HCT116 (cell line): ENCODE data around the gene TRPT1.

Experiments
- CEBPB ChIP-seq: IDR thresholded peaks from 2 replicates; pipeline ENCODE4 v1.6.1; 2012; ENCODE audit warnings: low read depth
- CTCF ChIP-seq, 3 experiments: fragments of 200-600 bp in 1 of 3; sonication (generic) in 1 of 3; IDR thresholded peaks in 2 of 3; conservative IDR thresholded peaks in 1 of 3; 2 replicates each; pipeline ENCODE4 v1.5.1; 2012 to 2017; ENCODE audit warnings: low read depth in 2 of 3, low read length in 2 of 3, antibody characterized with exemption in 1 of 3, borderline replicate concordance in 1 of 3, control low read depth in 1 of 3, mild to moderate bottlenecking in 1 of 3, mixed read lengths in 1 of 3, mixed run types in 1 of 3, moderate library complexity in 1 of 3; ENCODE audit not compliant: insufficient read depth in 1 of 3
- EZH2 ChIP-seq: fragments of 200-600 bp; sonication (generic); IDR thresholded peaks from 2 replicates; pipeline ENCODE4 v1.6.1; 2017; ENCODE audit warnings: antibody characterized with exemption, mixed run types
- MAX ChIP-seq: IDR thresholded peaks from 2 replicates; pipeline ENCODE4 v1.6.1; 2012
- POLR2A ChIP-seq: IDR thresholded peaks from 2 replicates; pipeline ENCODE4 v1.7.0; 2011; ENCODE audit warnings: borderline replicate concordance; ENCODE audit not compliant: insufficient read depth, insufficient read length; ENCODE audit errors: extremely low read depth
- POLR2AphosphoS5 ChIP-seq: IDR thresholded peaks from 2 replicates; pipeline ENCODE4 v1.6.1; 2011; ENCODE audit warnings: mild to moderate bottlenecking, low read depth, low read length, moderate library complexity
- RAD21 ChIP-seq: IDR thresholded peaks from 2 replicates; pipeline ENCODE4 v1.6.1; 2012; ENCODE audit warnings: low read depth, mild to moderate bottlenecking
- YY1 ChIP-seq: IDR thresholded peaks from 2 replicates; pipeline ENCODE4 v1.6.1; 2011; ENCODE audit warnings: low read length, low read depth, moderate library complexity, mild to moderate bottlenecking; ENCODE audit not compliant: insufficient replicate concordance; ENCODE audit errors: extremely low read depth
- ZBTB33 ChIP-seq: IDR thresholded peaks from 2 replicates; pipeline ENCODE4 v1.6.1; 2011; ENCODE audit warnings: mild to moderate bottlenecking, low read length, moderate library complexity; ENCODE audit not compliant: insufficient replicate concordance; ENCODE audit errors: extremely low read depth
- ZNF274 ChIP-seq: fragments of 200-500 bp; sonication (Bioruptor generic); IDR thresholded peaks from 2 replicates; pipeline ENCODE4 v1.6.1; 2014; ENCODE audit warnings: mild to moderate bottlenecking, low read depth, low read length, inconsistent platforms

- TF ChIP-seq ZBTB33 (no peak), RAD21 (no peak), POLR2A (no peak), EZH2 (no peak), CTCF (IDR thresholded peaks at IDR 0.05 in 2 of 3, conservative IDR thresholded peaks at IDR 0.05 in 1 of 3; ENCODE audit: borderline replicate concordance in 1 of 3, insufficient read depth in 1 of 3, low read depth in 2 of 3, low read length in 2 of 3) (no peak), ZNF274 (no peak), POLR2AphosphoS5 (no peak), CEBPB (no peak), MAX (no peak), YY1 (no peak)
Measured at GRCh38 chr11:64211181-64211872, 14.7 kb downstream of the TRPT1 start.
